GM19035 (cell line): Measurements from ENCODE around the gene YDJC.
"Not testable (repeated sequence)": the region's sequence is repeated elsewhere in the genome, so short reads cannot be mapped to it uniquely, and the experiment has no call there.

Experiments
- ATAC-seq: cut with Tn5 transposase; IDR thresholded peaks from one replicate; pipeline ENCODE4 v1.9.1; 2021; ENCODE audit not compliant: unreplicated experiment

Gene YDJC

GRCh38 chr22:21582801-21583740, 46.8 kb downstream of the YDJC start:
- ATAC-seq, result no peak

GRCh38 chr22:21581009-21581713, 48.7 kb downstream of the YDJC start:
- not testable (repeated sequence) for ATAC-seq

GRCh38 chr22:21580623-21581007, 49.2 kb downstream of the YDJC start:
- not testable (repeated sequence) for ATAC-seq

- ATAC-seq, result no peak
These were observed 50.4 kb downstream of the YDJC start for GRCh38 chr22:21579474-21579851.
